Uterus (tissue), 4 donors: ENCODE results near the gene TRAPPC2L. TPM values are rescaled to one million over a fixed set of nuclear protein-coding genes. Genes with fewer than 3 reads are reported as not detected.

Source experiments
- DNase-seq, 2 donors: peaks; one replicate each; pipeline ENCODE4 v3.0.0-alpha.2; 2019 to 2020
- H3K27ac ChIP-seq, 2 donors: fragments of 200-600 bp; sonication (generic); 1 replicate in 1 of 2; 2 replicates in 1 of 2; pipeline ENCODE4 v1.5.1; 2016 to 2018
- H3K27me3 ChIP-seq, 2 donors: fragments of 200-600 bp; sonication (generic); one replicate each; pipeline ENCODE4 v1.5.1; 2018 to 2019; ENCODE audit warnings: control low read depth in 1 of 2
- H3K36me3 ChIP-seq, 2 donors: fragments of 200-600 bp; sonication (generic); one replicate each; pipeline ENCODE4 v1.5.1; 2019; ENCODE audit warnings: control low read depth in 1 of 2
- H3K4me1 ChIP-seq, 2 donors: fragments of 200-600 bp; sonication (generic); one replicate each; pipeline ENCODE4 v1.5.1; 2018 to 2019; ENCODE audit warnings: control low read depth in 1 of 2
- H3K4me3 ChIP-seq, 2 donors: fragments of 200-600 bp; sonication (generic); 1 replicate in 1 of 2; 2 replicates in 1 of 2; pipeline ENCODE4 v1.5.1; 2018 to 2019; ENCODE audit warnings: mild to moderate bottlenecking in 1 of 2
- H3K9me3 ChIP-seq, 2 donors: fragments of 200-600 bp; sonication (generic); one replicate each; pipeline ENCODE4 v1.5.1; 2019; ENCODE audit warnings: control low read depth in 1 of 2
- CTCF ChIP-seq, 4 experiments: fragments of 200-600 bp in 2 of 4; fragments of 450-650 bp in 2 of 4; sonication (generic) in 2 of 4; IDR thresholded peaks; one replicate each; pipeline ENCODE4 v1.5.1; 2016 to 2019; ENCODE audit warnings: antibody characterized with exemption in 4 of 4, mild to moderate bottlenecking in 2 of 4, moderate library complexity in 1 of 4
- POLR2A ChIP-seq, 2 donors: fragments of 450-650 bp; IDR thresholded peaks; one replicate each; pipeline ENCODE4 v1.6.1; 2016; ENCODE audit warnings: antibody characterized with exemption in 2 of 2, mild to moderate bottlenecking in 1 of 2, moderate library complexity in 1 of 2
- intact Hi-C: fragments of 100-400 bp; cut with DNase I; formaldehyde crosslinking; loops from one replicate; pipeline ENCODE4 v1.15.1; 2023; ENCODE audit warnings: low total_unique reads
- total RNA-seq, 4 donors: library from RNA; depleted of rRNA in 3 of 4; stranded (reverse); fragments of >200 nt in 3 of 4; gene quantifications; one replicate each; pipeline versions ENCODE4 v1.1.0 to v1.2.4, GENCODE V29; 2014 to 2023
- donor health status: DM: yes; HTN: yes; CAD: no.

TRAPPC2L gene
- total RNA-seq, 4 donors from 2014 or later, result 21.5 to 680 (median 70.6) TPM

DNA sequence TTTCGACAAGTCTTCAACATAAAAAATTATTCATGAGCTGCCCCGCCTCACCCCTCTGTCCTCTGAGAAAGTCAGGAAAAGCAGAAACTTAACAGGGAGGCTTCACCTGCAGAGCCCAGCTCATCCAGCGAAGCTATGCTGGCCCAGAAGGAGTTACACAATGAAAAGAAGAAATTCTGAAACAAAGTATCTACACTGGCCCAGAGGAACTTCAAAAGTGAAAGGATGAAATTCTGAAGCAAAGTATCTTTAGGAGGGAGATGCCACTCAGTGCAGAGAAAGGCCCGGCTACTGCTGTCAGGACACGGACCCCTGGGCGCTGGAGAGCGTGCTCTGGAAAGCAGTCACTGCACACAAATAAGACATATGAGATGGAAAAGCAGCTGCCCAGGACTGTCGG lies 1.8 kb upstream of the TRAPPC2L start:
- Histone ChIP-seq H3K4me1 (peaks cover 0 to 17% of the 10 kb centered on the region in 2 donors), H3K27me3 (no peaks in the 10 kb centered on the region), H3K27ac (no peak overlapping the region), H3K9me3 (no peaks in the 10 kb centered on the region), H3K36me3 (no peaks in the 10 kb centered on the region), H3K4me3 (no peak overlapping the region)
- TF ChIP-seq CTCF (IDR thresholded peaks at IDR 0.05) (no peak), POLR2A (IDR thresholded peaks at IDR 0.05) (no peak)
- intact Hi-C loops, result no loop called here
- no peak for DNase-seq

- peak in 1 of 2 donors; percentile 29 for DNase-seq
- H3K36me3 ChIP-seq, result no peaks in the 10 kb centered on the region
- intact Hi-C loops, result no loop called here
- no peaks in the 10 kb centered on the region for H3K27me3 ChIP-seq
- peak overlapping the region in 1 of 2 donors; percentile 90 for H3K4me3 ChIP-seq
- H3K4me1 ChIP-seq, result peaks cover 0 to 17% of the 10 kb centered on the region in 2 donors
- TF ChIP-seq POLR2A (IDR thresholded peaks at IDR 0.05), result no peak
- TF ChIP-seq CTCF (IDR thresholded peaks at IDR 0.05), result no peak
- H3K27ac ChIP-seq, result peak overlapping the region in 1 of 2 donors; percentile 76
- no peaks in the 10 kb centered on the region for H3K9me3 ChIP-seq
These were observed 1.2 kb upstream of the TRAPPC2L start for GRCh38 chr16:88855736-88856121.

GRCh38 chr16:88856122-88856827 lies 652 bp upstream of the TRAPPC2L start:
- no peaks in the 10 kb centered on the region for H3K36me3 ChIP-seq
- intact Hi-C loops, result no loop called here
- peaks cover 0 to 17% of the 10 kb centered on the region in 2 donors for H3K4me1 ChIP-seq
- no peaks in the 10 kb centered on the region for H3K9me3 ChIP-seq
- H3K27ac ChIP-seq, result peak overlapping the region; percentile 76 to 78
- TF ChIP-seq CTCF (IDR thresholded peaks at IDR 0.05) (no peak), POLR2A (IDR thresholded peaks at IDR 0.05) (no peak)
- peak overlapping the region; percentile 90 for H3K4me3 ChIP-seq
- no peaks in the 10 kb centered on the region for H3K27me3 ChIP-seq
- DNase-seq, result peak; percentile 39 to 42

- intact Hi-C loops, result no loop called here
- TF ChIP-seq POLR2A (IDR thresholded peaks at IDR 0.05) (no peak), CTCF (IDR thresholded peaks at IDR 0.05) (peak; percentile 44 to 60 (median 50))
- Histone ChIP-seq H3K4me3 (peak overlapping the region; percentile 90), H3K4me1 (peaks cover 0 to 17% of the 10 kb centered on the region in 2 donors), H3K9me3 (no peaks in the 10 kb centered on the region), H3K27me3 (no peaks in the 10 kb centered on the region), H3K36me3 (no peaks in the 10 kb centered on the region), H3K27ac (peak overlapping the region; percentile 78 to 81)
- DNase-seq, result peak; percentile 53 to 67
These were observed 907 bp downstream of the TRAPPC2L start for GRCh38 chr16:88857728-88858339.

- Histone ChIP-seq H3K4me1 (peaks cover 0 to 17% of the 10 kb centered on the region in 2 donors), H3K4me3 (no peak overlapping the region), H3K27ac (no peak overlapping the region), H3K27me3 (no peaks in the 10 kb centered on the region), H3K36me3 (no peaks in the 10 kb centered on the region), H3K9me3 (no peaks in the 10 kb centered on the region)
- intact Hi-C loops, result no loop called here
- no peak for DNase-seq
- TF ChIP-seq CTCF (IDR thresholded peaks at IDR 0.05) (no peak), POLR2A (IDR thresholded peaks at IDR 0.05) (no peak)
These were observed 2.6 kb downstream of the TRAPPC2L start for GRCh38 chr16:88859381-88860091.
